Measurements from ENCODE around the gene C1orf226. TPM values are rescaled to one million over a fixed set of nuclear protein-coding genes. Genes with fewer than 3 reads are reported as not detected.
A peak's percentile ranks its signal among the peaks of the same experiment; 100 is the strongest.

Gene C1orf226
- total RNA-seq, 1 experiment from 2014 or later: 4.3 TPM

DNA sequence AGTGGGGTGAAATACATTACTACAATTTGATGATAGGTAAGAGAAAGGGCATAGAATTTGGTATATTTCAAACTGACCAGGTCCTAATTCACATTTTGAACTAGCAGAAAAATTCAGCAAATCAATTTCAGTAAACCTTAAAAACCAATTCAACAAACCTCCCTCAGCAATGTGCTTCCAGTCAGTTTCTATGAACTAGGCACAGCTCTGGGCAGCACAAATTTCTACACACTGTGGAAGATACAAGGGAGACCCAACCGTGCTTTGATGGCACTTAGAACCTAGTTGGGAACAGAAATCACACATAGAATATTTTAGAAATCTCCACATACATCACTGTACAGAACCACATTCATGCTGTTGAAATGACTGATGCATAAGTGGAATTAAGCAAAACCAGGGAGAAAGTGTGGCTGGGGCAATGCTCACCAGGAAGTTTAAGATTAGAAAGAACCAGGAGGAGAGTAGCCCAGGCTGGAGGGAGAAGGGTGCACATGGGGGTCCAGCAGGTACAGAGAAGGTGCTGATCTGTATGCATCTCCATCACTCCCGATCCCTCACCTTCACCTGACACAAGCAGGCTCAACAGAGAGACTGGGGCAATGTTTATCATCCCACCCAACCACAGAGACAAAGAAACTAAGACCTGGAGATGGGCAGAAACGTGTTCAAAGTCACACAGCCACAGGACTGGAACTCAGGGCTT lies 14.8 kb downstream of the C1orf226 start:
- ChIA-PET CTCF (no interaction called here), POLR2A (ENCODE audit: unreplicated experiment) (no interaction called here)
- no peaks in the 10 kb centered on the region for H3K79me2 ChIP-seq (ENCODE audit: low read length)
- H4K20me1 ChIP-seq (ENCODE audit: low read length): no peaks in the 10 kb centered on the region
- no peaks in the 10 kb centered on the region for H3K9me2 ChIP-seq (replicated peaks; ENCODE audit: low read length)
- H3K27me3 ChIP-seq (ENCODE audit: low read length): no peaks in the 10 kb centered on the region
- no peak overlapping the region for H2AFZ ChIP-seq (ENCODE audit: low read length)
- no TSS peak for BruUV-seq (replicated peaks)
- ATAC-seq: no peak
- no peak overlapping the region for H3K9ac ChIP-seq (ENCODE audit: low read length)
- intact Hi-C loops (cut with micrococcal nuclease): loop anchor here (10.0 kb wide), 2 partner anchors 228 to 632 kb away; partner anchors contain the start of gene ATF6
- no peak for TF ChIP-seq EZH2phosphoT487 (IDR thresholded peaks at IDR 0.05; ENCODE audit: borderline replicate concordance, low read length)
- TF ChIP-seq, protein P1, sequence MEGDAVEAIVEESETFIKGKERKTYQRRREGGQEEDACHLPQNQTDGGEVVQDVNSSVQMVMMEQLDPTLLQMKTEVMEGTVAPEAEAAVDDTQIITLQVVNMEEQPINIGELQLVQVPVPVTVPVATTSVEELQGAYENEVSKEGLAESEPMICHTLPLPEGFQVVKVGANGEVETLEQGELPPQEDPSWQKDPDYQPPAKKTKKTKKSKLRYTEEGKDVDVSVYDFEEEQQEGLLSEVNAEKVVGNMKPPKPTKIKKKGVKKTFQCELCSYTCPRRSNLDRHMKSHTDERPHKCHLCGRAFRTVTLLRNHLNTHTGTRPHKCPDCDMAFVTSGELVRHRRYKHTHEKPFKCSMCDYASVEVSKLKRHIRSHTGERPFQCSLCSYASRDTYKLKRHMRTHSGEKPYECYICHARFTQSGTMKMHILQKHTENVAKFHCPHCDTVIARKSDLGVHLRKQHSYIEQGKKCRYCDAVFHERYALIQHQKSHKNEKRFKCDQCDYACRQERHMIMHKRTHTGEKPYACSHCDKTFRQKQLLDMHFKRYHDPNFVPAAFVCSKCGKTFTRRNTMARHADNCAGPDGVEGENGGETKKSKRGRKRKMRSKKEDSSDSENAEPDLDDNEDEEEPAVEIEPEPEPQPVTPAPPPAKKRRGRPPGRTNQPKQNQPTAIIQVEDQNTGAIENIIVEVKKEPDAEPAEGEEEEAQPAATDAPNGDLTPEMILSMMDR (conservative IDR thresholded peaks at IDR 0.05; ENCODE audit: low read depth, low read length): no peak
- no peak overlapping the region for H3K4me2 ChIP-seq (ENCODE audit: low read length)
- H3K4me3 ChIP-seq (ENCODE audit: low read length): no peak overlapping the region
- H3K36me3 ChIP-seq (ENCODE audit: low read depth, low read length): no peaks in the 10 kb centered on the region
- H3F3A ChIP-seq (ENCODE audit: low read length, unreplicated experiment): no peaks in the 10 kb centered on the region
- DNase-seq: no peak
- no peaks in the 10 kb centered on the region for H3K4me1 ChIP-seq (ENCODE audit: insufficient read depth, low read length)
- H3K9me3 ChIP-seq (ENCODE audit: low read length): no peaks in the 10 kb centered on the region
- no peak overlapping the region for H3K27ac ChIP-seq (ENCODE audit: low read length)

- Histone ChIP-seq H2AFZ (ENCODE audit: low read length) (no peak overlapping the region), H3K27me3 (ENCODE audit: low read length) (no peaks in the 10 kb centered on the region), H3F3A (ENCODE audit: low read length, unreplicated experiment) (no peaks in the 10 kb centered on the region), H3K9me3 (ENCODE audit: low read length) (no peaks in the 10 kb centered on the region), H3K27ac (ENCODE audit: low read length) (no peak overlapping the region), H3K4me3 (ENCODE audit: low read length) (no peak overlapping the region), H3K36me3 (ENCODE audit: low read depth, low read length) (no peaks in the 10 kb centered on the region), H4K20me1 (ENCODE audit: low read length) (no peaks in the 10 kb centered on the region), H3K9me2 (replicated peaks; ENCODE audit: low read length) (no peaks in the 10 kb centered on the region), H3K9ac (ENCODE audit: low read length) (no peak overlapping the region), H3K4me1 (ENCODE audit: insufficient read depth, low read length) (no peaks in the 10 kb centered on the region), H3K4me2 (ENCODE audit: low read length) (no peak overlapping the region), H3K79me2 (ENCODE audit: low read length) (no peaks in the 10 kb centered on the region)
- TF ChIP-seq EZH2phosphoT487 (IDR thresholded peaks at IDR 0.05; ENCODE audit: borderline replicate concordance, low read length) (no peak), EZH2 (IDR thresholded peaks at IDR 0.05; ENCODE audit: low read length, unreplicated experiment) (no peak)
- TF ChIP-seq, protein P1 (conservative IDR thresholded peaks at IDR 0.05; ENCODE audit: low read depth, low read length): peak; percentile 41; the same call in 1 of the 2 replicates
- BruUV-seq (replicated peaks): no TSS peak
- ATAC-seq (peak; percentile 64; the same call in 1 of the 2 replicates), DNase-seq (no peak)
- CTCF ChIA-PET: no interaction called here
- intact Hi-C loops (cut with micrococcal nuclease): loop anchor here (10.0 kb wide), 2 partner anchors 228 to 632 kb away; partner anchors contain the start of gene ATF6
- POLR2A ChIA-PET (ENCODE audit: unreplicated experiment): no interaction called here
Observed at GRCh38 chr1:162397039-162397448, 15.5 kb downstream of the C1orf226 start.

- POLR2A ChIA-PET (ENCODE audit: unreplicated experiment): no interaction called here
- ATAC-seq (no peak), DNase-seq (no peak)
- H3K79me2 ChIP-seq (ENCODE audit: low read length): no peaks in the 10 kb centered on the region
- no peaks in the 10 kb centered on the region for H3K9me3 ChIP-seq (ENCODE audit: low read length)
- no peak overlapping the region for H3K4me3 ChIP-seq (ENCODE audit: low read length)
- H3K4me1 ChIP-seq (ENCODE audit: insufficient read depth, low read length): no peaks in the 10 kb centered on the region
- no peak overlapping the region for H3K4me2 ChIP-seq (ENCODE audit: low read length)
- TF ChIP-seq EZH2 (IDR thresholded peaks at IDR 0.05; ENCODE audit: low read length, unreplicated experiment): no peak
- TF ChIP-seq, protein P1 (conservative IDR thresholded peaks at IDR 0.05; ENCODE audit: low read depth, low read length): no peak
- no peak for TF ChIP-seq EZH2phosphoT487 (IDR thresholded peaks at IDR 0.05; ENCODE audit: borderline replicate concordance, low read length)
- no peaks in the 10 kb centered on the region for H3K36me3 ChIP-seq (ENCODE audit: low read depth, low read length)
- H4K20me1 ChIP-seq (ENCODE audit: low read length): no peaks in the 10 kb centered on the region
- intact Hi-C loops (cut with micrococcal nuclease): loop anchor here (10.0 kb wide), 2 partner anchors 227 to 633 kb away; partner anchors contain the start of gene ATF6
- no peak overlapping the region for H3K9ac ChIP-seq (ENCODE audit: low read length)
- H3K9me2 ChIP-seq (replicated peaks; ENCODE audit: low read length): no peaks in the 10 kb centered on the region
- CTCF ChIA-PET: interaction anchor here (0.6 kb wide), 2 partner anchors 25 to 40 kb away, joined by 4 to 6 read pairs; no protein-coding TSS in a partner anchor
- H3F3A ChIP-seq (ENCODE audit: low read length, unreplicated experiment): no peaks in the 10 kb centered on the region
- H2AFZ ChIP-seq (ENCODE audit: low read length): no peak overlapping the region
- H3K27me3 ChIP-seq (ENCODE audit: low read length): no peaks in the 10 kb centered on the region
- BruUV-seq (replicated peaks): no TSS peak
- no peak overlapping the region for H3K27ac ChIP-seq (ENCODE audit: low read length)
Observed at GRCh38 chr1:162397943-162398560, 16.5 kb downstream of the C1orf226 start.

All from PC-3 (cell line).